GM23248 (cell line): ENCODE data around the gene MOK.

Experiments used
- EZH2 ChIP-seq: fragments of 200-600 bp; sonication (generic); IDR thresholded peaks from 2 replicates; pipeline ENCODE4 v1.6.1; 2018; ENCODE audit warnings: antibody characterized with exemption, mild to moderate bottlenecking; ENCODE audit not compliant: insufficient read depth, poor library complexity, severe bottlenecking
- EZH2phosphoT487 ChIP-seq: fragments of 200-600 bp; sonication (generic); IDR thresholded peaks from 2 replicates; pipeline ENCODE4 v1.6.1; 2018; ENCODE audit warnings: antibody characterized with exemption, moderate library complexity, mild to moderate bottlenecking, low read depth; ENCODE audit not compliant: insufficient read depth

GRCh38 chr14:102209224-102209966 lies 95.6 kb downstream of the MOK start:
- no peak for TF ChIP-seq EZH2
- no peak for TF ChIP-seq EZH2phosphoT487
